HFFc6 (cell line): Measurements from ENCODE around the gene ANKMY1. TPM values are rescaled to one million over a fixed set of nuclear protein-coding genes. Genes with fewer than 3 reads are reported as not detected.
"Not testable (repeated sequence)": the region's sequence is repeated elsewhere in the genome, so short reads cannot be mapped to it uniquely, and the experiment has no call there.

Experiments used
- DNase-seq: peaks from one replicate; pipeline ENCODE4 v3.0.0-alpha.2; 2018
- H3K27ac Mint-ChIP-seq: 2 replicates; pipeline ENCODE4 v1.8.0; 2020; ENCODE audit warnings: mild to moderate bottlenecking, mixed read lengths
- H3K27me3 Mint-ChIP-seq: 2 replicates; pipeline ENCODE4 v1.8.0; 2021; ENCODE audit warnings: mild to moderate bottlenecking, moderate library complexity, mixed read lengths; ENCODE audit not compliant: insufficient read depth
- H3K36me3 Mint-ChIP-seq: 2 replicates; pipeline ENCODE4 v1.8.0; 2021; ENCODE audit warnings: low read depth, mixed read lengths
- H3K4me1 Mint-ChIP-seq: 2 replicates; pipeline ENCODE4 v1.8.0; 2020; ENCODE audit warnings: low read depth, mixed read lengths
- H3K4me3 Mint-ChIP-seq: 2 replicates; pipeline ENCODE4 v1.8.0; 2020; ENCODE audit warnings: mild to moderate bottlenecking, moderate library complexity, mixed read lengths
- H3K9me3 Mint-ChIP-seq: 2 replicates; pipeline ENCODE4 v1.8.0; 2020; ENCODE audit warnings: mild to moderate bottlenecking, mixed read lengths
- CTCF ChIP-seq: fragments of 200-600 bp; sonication (generic); IDR thresholded peaks from 2 replicates; pipeline ENCODE4 v1.5.0; 2021; ENCODE audit warnings: antibody characterized with exemption, mild to moderate bottlenecking
- total RNA-seq, 6 experiments: library from RNA; stranded (reverse); fragmentation: NEBNext Ultra II Directional; extraction: Animal tissue kit (Norgen Biotek cat#: 25700); gene quantifications; 2 replicates in 1 of 6; 3 replicates in 5 of 6; pipeline ENCODE4 v1.2.3, GENCODE V29; 2021

Gene ANKMY1
- total RNA-seq, 6 experiments from 2014 or later = 4.4 to 5.6 (median 5.2) TPM

GRCh38 chr2:240500561-240501423 lies 57.0 kb downstream of the ANKMY1 start:
- H3K36me3 Mint-ChIP-seq = no peaks in the 10 kb centered on the region
- H3K4me1 Mint-ChIP-seq = no peaks in the 10 kb centered on the region
- DNase-seq = no peak
- H3K27ac Mint-ChIP-seq = no peak overlapping the region
- no peak for TF ChIP-seq CTCF
- no peaks in the 10 kb centered on the region for H3K9me3 Mint-ChIP-seq
- H3K27me3 Mint-ChIP-seq = no peaks in the 10 kb centered on the region
- no peak overlapping the region for H3K4me3 Mint-ChIP-seq

DNA sequence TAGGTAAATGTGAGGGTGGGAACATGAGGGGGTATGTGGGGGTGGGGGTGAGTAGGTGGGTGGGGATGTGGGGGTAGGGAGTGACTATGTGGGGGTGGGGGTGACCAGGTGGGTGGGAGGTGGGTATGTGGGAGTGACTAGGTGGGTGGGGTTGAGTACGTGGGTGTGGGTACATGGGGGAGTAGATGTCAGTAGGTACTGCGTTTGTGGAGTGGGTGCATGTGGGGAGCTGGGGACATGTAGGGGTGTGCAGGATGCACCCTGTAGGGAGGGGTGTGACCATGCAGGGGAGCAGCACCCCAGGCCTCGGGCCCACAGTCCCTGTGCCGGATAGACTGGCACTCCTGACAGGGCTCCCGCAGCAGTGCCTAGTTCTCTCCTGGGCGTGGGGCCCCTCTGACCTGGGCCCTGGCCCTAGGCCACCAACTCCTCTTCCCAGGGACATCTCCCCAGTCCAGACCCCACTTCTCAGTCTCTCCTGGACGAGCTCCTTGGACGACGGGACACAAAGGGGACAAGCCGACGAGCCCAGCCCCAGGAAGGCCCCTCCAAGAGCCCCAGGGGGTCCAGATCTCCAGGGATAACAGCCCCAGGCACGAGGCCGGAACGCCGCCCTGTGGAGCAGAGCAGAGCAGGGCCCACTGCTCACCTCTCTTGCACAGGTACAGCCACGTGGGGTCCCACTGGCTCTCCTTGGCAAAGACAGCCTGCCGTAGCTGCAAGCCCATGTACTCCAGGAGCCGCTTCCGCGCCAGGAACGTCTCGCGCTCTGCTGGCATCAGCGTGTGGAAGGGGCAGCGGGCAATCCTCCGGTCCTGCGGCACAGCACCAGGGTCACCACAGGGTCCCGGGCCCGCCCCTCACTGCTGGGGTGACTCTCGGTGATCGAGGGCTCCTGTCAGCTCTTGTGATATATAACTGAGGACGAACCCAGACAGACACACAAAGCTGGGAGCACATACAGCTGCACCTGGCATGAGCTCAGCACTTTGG lies 58.2 kb downstream of the ANKMY1 start:
- H3K27me3 Mint-ChIP-seq = no peaks in the 10 kb centered on the region
- DNase-seq = no peak
- H3K4me1 Mint-ChIP-seq = no peaks in the 10 kb centered on the region
- no peaks in the 10 kb centered on the region for H3K9me3 Mint-ChIP-seq
- no peak overlapping the region for H3K4me3 Mint-ChIP-seq
- no peak for TF ChIP-seq CTCF
- H3K36me3 Mint-ChIP-seq = no peaks in the 10 kb centered on the region
- no peak overlapping the region for H3K27ac Mint-ChIP-seq

DNA sequence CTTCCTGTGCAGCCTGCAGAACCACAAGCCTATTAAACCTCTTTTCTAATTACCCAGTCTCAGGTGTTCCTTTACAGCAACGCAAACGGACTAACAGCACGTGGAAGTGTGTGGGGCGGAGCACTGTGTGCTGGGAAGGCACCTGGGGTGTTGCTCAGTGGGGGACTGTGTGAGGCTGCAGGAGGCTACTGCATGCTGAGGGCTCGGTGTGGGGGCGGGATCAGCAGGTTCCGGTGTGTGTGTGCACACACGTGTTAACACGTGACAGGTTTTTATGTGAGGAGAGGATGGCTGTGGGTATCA lies 58.9 kb downstream of the ANKMY1 start:
- H3K9me3 Mint-ChIP-seq = no peaks in the 10 kb centered on the region
- DNase-seq = no peak
- TF ChIP-seq CTCF = no peak

GRCh38 chr2:240498171-240498957 lies 59.4 kb downstream of the ANKMY1 start:
- H3K27ac Mint-ChIP-seq = no peak overlapping the region
- no peak overlapping the region for H3K4me3 Mint-ChIP-seq
- no peaks in the 10 kb centered on the region for H3K9me3 Mint-ChIP-seq
- peaks cover 3% of the 10 kb centered on the region; the same call in 1 of the 2 replicates for H3K27me3 Mint-ChIP-seq
- H3K36me3 Mint-ChIP-seq = no peaks in the 10 kb centered on the region
- DNase-seq = no peak
- no peak for TF ChIP-seq CTCF
- no peaks in the 10 kb centered on the region for H3K4me1 Mint-ChIP-seq

More for the DNA sequence above, 58.9 kb downstream of the ANKMY1 start:
- H3K4me1 Mint-ChIP-seq = no peaks in the 10 kb centered on the region
- H3K27me3 Mint-ChIP-seq = no peaks in the 10 kb centered on the region
- no peak overlapping the region for H3K4me3 Mint-ChIP-seq
- H3K27ac Mint-ChIP-seq = no peak overlapping the region
- no peaks in the 10 kb centered on the region for H3K36me3 Mint-ChIP-seq

- peak; percentile 72 for TF ChIP-seq CTCF
- H3K36me3 Mint-ChIP-seq, H3K4me3 Mint-ChIP-seq, H3K4me1 Mint-ChIP-seq, H3K27ac Mint-ChIP-seq, DNase-seq, H3K27me3 Mint-ChIP-seq, H3K9me3 Mint-ChIP-seq: not testable (repeated sequence)
These were observed 60.7 kb downstream of the ANKMY1 start for GRCh38 chr2:240497082-240497481.
